Liver (tissue), 3 donors: Measurements from ENCODE around the gene SRGAP1.

Experiments
- EGR1 ChIP-seq, 2 donors: IDR thresholded peaks; 2 replicates each; pipeline ENCODE4 v1.6.1; 2016 to 2018; ENCODE audit warnings: antibody characterized with exemption in 2 of 2, low read depth in 2 of 2
- GABPA ChIP-seq, 2 donors: IDR thresholded peaks in 1 of 2; conservative IDR thresholded peaks in 1 of 2; 2 replicates each; pipeline ENCODE4 v1.6.1; 2016; ENCODE audit warnings: antibody characterized with exemption in 2 of 2, mild to moderate bottlenecking in 1 of 2, moderate library complexity in 1 of 2
- JUND ChIP-seq, 2 donors: IDR thresholded peaks; 2 replicates each; pipeline ENCODE4 v1.6.1; 2016; ENCODE audit warnings: antibody characterized with exemption in 2 of 2
- RAD21 ChIP-seq, 2 donors: IDR thresholded peaks; 2 replicates each; pipeline ENCODE4 v1.6.1; 2016; ENCODE audit warnings: antibody characterized with exemption in 2 of 2, mild to moderate bottlenecking in 2 of 2
- SP1 ChIP-seq: IDR thresholded peaks from 2 replicates; pipeline ENCODE4 v1.6.1; 2018; ENCODE audit warnings: antibody characterized with exemption, mild to moderate bottlenecking
- TAF1 ChIP-seq: conservative IDR thresholded peaks from 2 replicates; pipeline ENCODE4 v1.6.1; 2016; ENCODE audit warnings: antibody characterized with exemption, mild to moderate bottlenecking
- YY1 ChIP-seq: IDR thresholded peaks from 2 replicates; pipeline ENCODE4 v1.6.1; 2016; ENCODE audit warnings: antibody characterized with exemption, mild to moderate bottlenecking
- TF ChIP-seq, protein P1 (sequence below): IDR thresholded peaks from 2 replicates; pipeline ENCODE4 v1.6.1; 2016; ENCODE audit warnings: antibody characterized with exemption
- TF ChIP-seq, protein P2 (sequence below): IDR thresholded peaks from 2 replicates; pipeline ENCODE4 v1.6.1; 2016; ENCODE audit warnings: antibody characterized with exemption
- TF ChIP-seq, protein P3 (sequence below): fragments of 150-350 bp; IDR thresholded peaks from 2 replicates; pipeline ENCODE4 v1.5.1; 2017; ENCODE audit warnings: improper control_type of control experiment, low read depth, low read length; ENCODE audit not compliant: missing input control
- TF ChIP-seq, protein P4 (sequence below): IDR thresholded peaks from 2 replicates; pipeline ENCODE4 v1.6.1; 2016; ENCODE audit warnings: antibody characterized with exemption, mild to moderate bottlenecking
- TF ChIP-seq, protein P5 (sequence below): IDR thresholded peaks from 2 replicates; pipeline ENCODE4 v1.6.1; 2016; ENCODE audit warnings: antibody characterized with exemption
- donor health status: healthy.
- donor health status: healthy.

DNA sequence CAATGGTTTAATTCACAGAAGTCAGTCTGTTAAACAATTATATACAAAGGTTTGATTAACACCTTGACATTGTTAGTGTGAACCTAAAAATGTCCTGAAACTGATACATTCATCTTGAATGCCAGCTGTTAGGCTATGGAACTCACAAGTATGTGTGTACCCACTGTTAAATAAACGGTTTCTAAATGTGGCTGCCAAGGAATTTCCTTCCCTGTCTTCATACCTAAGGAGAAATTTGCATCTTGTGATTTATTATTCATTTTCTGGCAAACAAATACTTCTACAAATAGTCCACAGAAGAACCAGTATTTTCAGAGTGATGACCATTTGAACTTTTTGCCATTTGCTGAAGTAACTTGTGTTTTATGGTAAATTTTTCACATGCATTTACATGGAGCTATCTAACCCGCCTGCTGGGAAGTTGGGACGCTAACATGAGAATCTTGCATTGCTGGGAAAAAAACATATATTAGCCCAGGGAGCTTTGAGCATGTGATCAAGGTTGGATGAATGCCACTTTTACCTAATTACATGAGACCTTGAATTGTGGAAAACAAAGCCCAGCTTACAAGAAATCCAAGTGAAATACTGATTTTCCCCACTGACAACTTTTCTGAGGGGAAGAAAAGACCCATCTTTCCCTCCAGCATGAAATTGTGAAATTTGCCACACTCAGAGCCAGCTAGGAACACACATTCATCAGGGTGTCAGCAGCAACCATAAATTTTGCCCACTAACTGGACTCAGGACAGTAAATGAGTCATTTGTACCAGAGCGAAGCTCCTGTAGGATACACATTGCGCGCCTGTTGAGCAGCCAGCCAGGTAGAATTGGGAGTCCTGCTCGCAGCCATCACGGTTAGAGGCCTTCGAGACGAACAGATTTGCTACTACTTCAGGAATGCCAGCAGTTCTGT lies 259.6 kb downstream of the SRGAP1 start:
- TF ChIP-seq, protein P1, sequence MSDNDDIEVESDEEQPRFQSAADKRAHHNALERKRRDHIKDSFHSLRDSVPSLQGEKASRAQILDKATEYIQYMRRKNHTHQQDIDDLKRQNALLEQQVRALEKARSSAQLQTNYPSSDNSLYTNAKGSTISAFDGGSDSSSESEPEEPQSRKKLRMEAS, result no peak
- TF ChIP-seq, protein P2, sequence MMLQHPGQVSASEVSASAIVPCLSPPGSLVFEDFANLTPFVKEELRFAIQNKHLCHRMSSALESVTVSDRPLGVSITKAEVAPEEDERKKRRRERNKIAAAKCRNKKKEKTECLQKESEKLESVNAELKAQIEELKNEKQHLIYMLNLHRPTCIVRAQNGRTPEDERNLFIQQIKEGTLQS, result no peak
- TF ChIP-seq, protein P3, sequence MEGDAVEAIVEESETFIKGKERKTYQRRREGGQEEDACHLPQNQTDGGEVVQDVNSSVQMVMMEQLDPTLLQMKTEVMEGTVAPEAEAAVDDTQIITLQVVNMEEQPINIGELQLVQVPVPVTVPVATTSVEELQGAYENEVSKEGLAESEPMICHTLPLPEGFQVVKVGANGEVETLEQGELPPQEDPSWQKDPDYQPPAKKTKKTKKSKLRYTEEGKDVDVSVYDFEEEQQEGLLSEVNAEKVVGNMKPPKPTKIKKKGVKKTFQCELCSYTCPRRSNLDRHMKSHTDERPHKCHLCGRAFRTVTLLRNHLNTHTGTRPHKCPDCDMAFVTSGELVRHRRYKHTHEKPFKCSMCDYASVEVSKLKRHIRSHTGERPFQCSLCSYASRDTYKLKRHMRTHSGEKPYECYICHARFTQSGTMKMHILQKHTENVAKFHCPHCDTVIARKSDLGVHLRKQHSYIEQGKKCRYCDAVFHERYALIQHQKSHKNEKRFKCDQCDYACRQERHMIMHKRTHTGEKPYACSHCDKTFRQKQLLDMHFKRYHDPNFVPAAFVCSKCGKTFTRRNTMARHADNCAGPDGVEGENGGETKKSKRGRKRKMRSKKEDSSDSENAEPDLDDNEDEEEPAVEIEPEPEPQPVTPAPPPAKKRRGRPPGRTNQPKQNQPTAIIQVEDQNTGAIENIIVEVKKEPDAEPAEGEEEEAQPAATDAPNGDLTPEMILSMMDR, result no peak
- no peak for TF ChIP-seq YY1
- no peak for TF ChIP-seq GABPA (IDR thresholded peaks at IDR 0.05 in 1 of 2, conservative IDR thresholded peaks at IDR 0.05 in 1 of 2)
- TF ChIP-seq TAF1, result no peak
- TF ChIP-seq RAD21 (IDR thresholded peaks at IDR 0.05), result no peak
- TF ChIP-seq JUND (IDR thresholded peaks at IDR 0.05), result no peak
- TF ChIP-seq SP1, result no peak
- TF ChIP-seq, protein P4, sequence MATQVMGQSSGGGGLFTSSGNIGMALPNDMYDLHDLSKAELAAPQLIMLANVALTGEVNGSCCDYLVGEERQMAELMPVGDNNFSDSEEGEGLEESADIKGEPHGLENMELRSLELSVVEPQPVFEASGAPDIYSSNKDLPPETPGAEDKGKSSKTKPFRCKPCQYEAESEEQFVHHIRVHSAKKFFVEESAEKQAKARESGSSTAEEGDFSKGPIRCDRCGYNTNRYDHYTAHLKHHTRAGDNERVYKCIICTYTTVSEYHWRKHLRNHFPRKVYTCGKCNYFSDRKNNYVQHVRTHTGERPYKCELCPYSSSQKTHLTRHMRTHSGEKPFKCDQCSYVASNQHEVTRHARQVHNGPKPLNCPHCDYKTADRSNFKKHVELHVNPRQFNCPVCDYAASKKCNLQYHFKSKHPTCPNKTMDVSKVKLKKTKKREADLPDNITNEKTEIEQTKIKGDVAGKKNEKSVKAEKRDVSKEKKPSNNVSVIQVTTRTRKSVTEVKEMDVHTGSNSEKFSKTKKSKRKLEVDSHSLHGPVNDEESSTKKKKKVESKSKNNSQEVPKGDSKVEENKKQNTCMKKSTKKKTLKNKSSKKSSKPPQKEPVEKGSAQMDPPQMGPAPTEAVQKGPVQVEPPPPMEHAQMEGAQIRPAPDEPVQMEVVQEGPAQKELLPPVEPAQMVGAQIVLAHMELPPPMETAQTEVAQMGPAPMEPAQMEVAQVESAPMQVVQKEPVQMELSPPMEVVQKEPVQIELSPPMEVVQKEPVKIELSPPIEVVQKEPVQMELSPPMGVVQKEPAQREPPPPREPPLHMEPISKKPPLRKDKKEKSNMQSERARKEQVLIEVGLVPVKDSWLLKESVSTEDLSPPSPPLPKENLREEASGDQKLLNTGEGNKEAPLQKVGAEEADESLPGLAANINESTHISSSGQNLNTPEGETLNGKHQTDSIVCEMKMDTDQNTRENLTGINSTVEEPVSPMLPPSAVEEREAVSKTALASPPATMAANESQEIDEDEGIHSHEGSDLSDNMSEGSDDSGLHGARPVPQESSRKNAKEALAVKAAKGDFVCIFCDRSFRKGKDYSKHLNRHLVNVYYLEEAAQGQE, result no peak
- TF ChIP-seq, protein P5, sequence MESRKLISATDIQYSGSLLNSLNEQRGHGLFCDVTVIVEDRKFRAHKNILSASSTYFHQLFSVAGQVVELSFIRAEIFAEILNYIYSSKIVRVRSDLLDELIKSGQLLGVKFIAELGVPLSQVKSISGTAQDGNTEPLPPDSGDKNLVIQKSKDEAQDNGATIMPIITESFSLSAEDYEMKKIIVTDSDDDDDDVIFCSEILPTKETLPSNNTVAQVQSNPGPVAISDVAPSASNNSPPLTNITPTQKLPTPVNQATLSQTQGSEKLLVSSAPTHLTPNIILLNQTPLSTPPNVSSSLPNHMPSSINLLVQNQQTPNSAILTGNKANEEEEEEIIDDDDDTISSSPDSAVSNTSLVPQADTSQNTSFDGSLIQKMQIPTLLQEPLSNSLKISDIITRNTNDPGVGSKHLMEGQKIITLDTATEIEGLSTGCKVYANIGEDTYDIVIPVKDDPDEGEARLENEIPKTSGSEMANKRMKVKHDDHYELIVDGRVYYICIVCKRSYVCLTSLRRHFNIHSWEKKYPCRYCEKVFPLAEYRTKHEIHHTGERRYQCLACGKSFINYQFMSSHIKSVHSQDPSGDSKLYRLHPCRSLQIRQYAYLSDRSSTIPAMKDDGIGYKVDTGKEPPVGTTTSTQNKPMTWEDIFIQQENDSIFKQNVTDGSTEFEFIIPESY, result no peak
- no peak for TF ChIP-seq EGR1 (IDR thresholded peaks at IDR 0.05; ENCODE audit: low read depth in 2 of 2)
